Type B pancreatic cell (in vitro differentiated cells): Measurements from ENCODE around the gene KLRC1. TPM values are rescaled to one million over a fixed set of nuclear protein-coding genes. Genes with fewer than 3 reads are reported as not detected.
"Not testable (repeated sequence)": the region's sequence is repeated elsewhere in the genome, so short reads cannot be mapped to it uniquely, and the experiment has no call there.

Source experiments
- DNase-seq: peaks from one replicate; pipeline ENCODE4 v3.0.0; 2021; ENCODE audit warnings: mixed read lengths; ENCODE audit not compliant: unreplicated experiment; ENCODE audit errors: extremely low spot score
- H3K27ac Mint-ChIP-seq: 2 replicates; pipeline ENCODE4 v1.8.0; 2021; ENCODE audit warnings: mild to moderate bottlenecking, mixed read lengths
- H3K27me3 Mint-ChIP-seq: 2 replicates; pipeline ENCODE4 v1.8.0; 2021; ENCODE audit warnings: mixed read lengths
- H3K36me3 Mint-ChIP-seq: 2 replicates; pipeline ENCODE4 v1.8.0; 2021; ENCODE audit warnings: mixed read lengths
- H3K4me1 Mint-ChIP-seq: one replicate; pipeline ENCODE4 v1.8.0; 2021; ENCODE audit warnings: mixed read lengths; ENCODE audit not compliant: unreplicated experiment
- H3K4me3 Mint-ChIP-seq: 2 replicates; pipeline ENCODE4 v1.8.0; 2021; ENCODE audit warnings: mild to moderate bottlenecking, mixed read lengths
- H3K9me3 Mint-ChIP-seq: 2 replicates; pipeline ENCODE4 v1.8.0; 2021; ENCODE audit warnings: mixed read lengths
- CTCF ChIP-seq: fragments of 200-600 bp; sonication (generic); conservative IDR thresholded peaks from 2 replicates; pipeline ENCODE4 v1.5.0; 2021; ENCODE audit warnings: antibody characterized with exemption, mild to moderate bottlenecking
- total RNA-seq: library from RNA; stranded (reverse); gene quantifications from 2 replicates; pipeline ENCODE4 v1.2.1, GENCODE V29; 2021; ENCODE audit warnings: low replicate concordance

The KLRC1 gene
- total RNA-seq, 1 donor from 2014 or later, result not detected

- TF ChIP-seq CTCF, result no peak
- H3K36me3 Mint-ChIP-seq, result peaks cover 3% of the 10 kb centered on the region
- no peak overlapping the region for H3K27ac Mint-ChIP-seq
- no peak overlapping the region for H3K4me3 Mint-ChIP-seq
- no peak for DNase-seq
- H3K27me3 Mint-ChIP-seq, result peaks cover 3% of the 10 kb centered on the region
- H3K4me1 Mint-ChIP-seq, result no peaks in the 10 kb centered on the region
- H3K9me3 Mint-ChIP-seq, result peaks cover 24% of the 10 kb centered on the region
Observed at GRCh38 chr12:10454531-10454930, 1.4 kb upstream of the KLRC1 start.

- no peak overlapping the region for H3K27ac Mint-ChIP-seq
- no peaks in the 10 kb centered on the region for H3K27me3 Mint-ChIP-seq
- no peak overlapping the region for H3K4me3 Mint-ChIP-seq
Observed at GRCh38 chr12:10448236-10448635, 4.9 kb downstream of the KLRC1 start.

GRCh38 chr12:10446052-10446451 lies 7.1 kb downstream of the KLRC1 start:
- DNase-seq, H3K27ac Mint-ChIP-seq, H3K9me3 Mint-ChIP-seq, H3K36me3 Mint-ChIP-seq, H3K4me3 Mint-ChIP-seq, H3K27me3 Mint-ChIP-seq, H3K4me1 Mint-ChIP-seq: not testable (repeated sequence)

More at GRCh38 chr12:10448236-10448635, 4.9 kb downstream of the KLRC1 start:
- H3K4me1 Mint-ChIP-seq, result no peaks in the 10 kb centered on the region
- DNase-seq, result no peak
- H3K36me3 Mint-ChIP-seq, result no peaks in the 10 kb centered on the region
- TF ChIP-seq CTCF, result no peak
- H3K9me3 Mint-ChIP-seq, result no peaks in the 10 kb centered on the region

GRCh38 chr12:10441144-10441543 lies 12.0 kb downstream of the KLRC1 start:
- not testable (repeated sequence) for H3K36me3 Mint-ChIP-seq, H3K27me3 Mint-ChIP-seq, H3K9me3 Mint-ChIP-seq, DNase-seq, H3K4me3 Mint-ChIP-seq, H3K27ac Mint-ChIP-seq, H3K4me1 Mint-ChIP-seq

GRCh38 chr12:10439608-10440274 lies 13.4 kb downstream of the KLRC1 start:
- H3K27ac Mint-ChIP-seq, H3K4me1 Mint-ChIP-seq, H3K4me3 Mint-ChIP-seq, H3K9me3 Mint-ChIP-seq, DNase-seq, H3K36me3 Mint-ChIP-seq, H3K27me3 Mint-ChIP-seq: not testable (repeated sequence)

GRCh38 chr12:10437601-10438000 lies 15.6 kb downstream of the KLRC1 start:
- not testable (repeated sequence) for H3K36me3 Mint-ChIP-seq, H3K27ac Mint-ChIP-seq, H3K27me3 Mint-ChIP-seq, H3K4me1 Mint-ChIP-seq, DNase-seq, H3K9me3 Mint-ChIP-seq, H3K4me3 Mint-ChIP-seq

- H3K4me1 Mint-ChIP-seq, H3K27me3 Mint-ChIP-seq, H3K27ac Mint-ChIP-seq, DNase-seq, H3K9me3 Mint-ChIP-seq, H3K36me3 Mint-ChIP-seq, H3K4me3 Mint-ChIP-seq: not testable (repeated sequence)
Observed at GRCh38 chr12:10435816-10436215, 17.4 kb downstream of the KLRC1 start, which contains the start of gene KLRC2. TSS of gene KLRC2 (minus strand) at chr12:10436010. CDS start at chr12:10435986, 24 bp downstream.

- not testable (repeated sequence) for H3K9me3 Mint-ChIP-seq, H3K36me3 Mint-ChIP-seq, H3K27ac Mint-ChIP-seq, H3K4me3 Mint-ChIP-seq, H3K4me1 Mint-ChIP-seq, H3K27me3 Mint-ChIP-seq, DNase-seq
Observed at GRCh38 chr12:10430623-10431022, 22.6 kb downstream of the KLRC1 start.

- H3K4me1 Mint-ChIP-seq, H3K27ac Mint-ChIP-seq, H3K36me3 Mint-ChIP-seq, H3K27me3 Mint-ChIP-seq, H3K9me3 Mint-ChIP-seq, DNase-seq, H3K4me3 Mint-ChIP-seq: not testable (repeated sequence)
Observed at GRCh38 chr12:10425938-10426337, 27.2 kb downstream of the KLRC1 start.

- not testable (repeated sequence) for H3K27me3 Mint-ChIP-seq, H3K4me3 Mint-ChIP-seq, H3K4me1 Mint-ChIP-seq, H3K27ac Mint-ChIP-seq, H3K9me3 Mint-ChIP-seq, H3K36me3 Mint-ChIP-seq, DNase-seq
Observed at GRCh38 chr12:10424260-10424899, 28.8 kb downstream of the KLRC1 start.

- not testable (repeated sequence) for H3K27me3 Mint-ChIP-seq, H3K9me3 Mint-ChIP-seq, DNase-seq, H3K4me1 Mint-ChIP-seq, H3K4me3 Mint-ChIP-seq, H3K36me3 Mint-ChIP-seq, H3K27ac Mint-ChIP-seq
Observed at GRCh38 chr12:10422159-10422558, 31.0 kb downstream of the KLRC1 start.

GRCh38 chr12:10420334-10420733 lies 32.8 kb downstream of the KLRC1 start, which contains the start of gene KLRC3:
TSS of gene KLRC3 (minus strand) at chr12:10420595. CDS start at chr12:10420550, 45 bp downstream.
- not testable (repeated sequence) for H3K27ac Mint-ChIP-seq, H3K27me3 Mint-ChIP-seq, H3K4me3 Mint-ChIP-seq

More at GRCh38 chr12:10420334-10420733, 32.8 kb downstream of the KLRC1 start, which contains the start of gene KLRC3:
- not testable (repeated sequence) for H3K9me3 Mint-ChIP-seq, H3K36me3 Mint-ChIP-seq, DNase-seq, H3K4me1 Mint-ChIP-seq
